Measurements from ENCODE around the gene RIMKLA. TPM values are rescaled to one million over a fixed set of nuclear protein-coding genes. Genes with fewer than 3 reads are reported as not detected.

The RIMKLA gene
- total and polyA plus RNA-seq, 2 of the 13 experiments (the other 11 are each of a cell fraction or from before 2014, with no cell fraction given): 2.5 to 3.8 TPM

DNA sequence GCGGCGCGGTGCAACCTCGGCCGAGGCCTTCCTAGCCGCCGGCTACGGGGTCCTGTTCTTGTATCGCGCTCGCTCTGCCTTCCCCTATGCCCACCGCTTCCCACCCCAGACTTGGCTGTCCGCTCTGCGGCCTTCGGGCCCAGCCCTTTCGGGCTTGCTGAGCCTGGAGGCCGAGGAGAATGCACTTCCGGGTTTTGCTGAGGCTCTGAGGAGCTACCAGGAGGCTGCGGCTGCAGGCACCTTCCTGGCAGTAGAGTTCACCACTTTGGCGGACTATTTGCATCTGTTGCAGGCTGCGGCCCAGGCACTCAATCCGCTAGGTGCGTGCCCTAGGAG is 76.1 kb downstream of the RIMKLA start (continued):
- TF ChIP-seq, protein P1, sequence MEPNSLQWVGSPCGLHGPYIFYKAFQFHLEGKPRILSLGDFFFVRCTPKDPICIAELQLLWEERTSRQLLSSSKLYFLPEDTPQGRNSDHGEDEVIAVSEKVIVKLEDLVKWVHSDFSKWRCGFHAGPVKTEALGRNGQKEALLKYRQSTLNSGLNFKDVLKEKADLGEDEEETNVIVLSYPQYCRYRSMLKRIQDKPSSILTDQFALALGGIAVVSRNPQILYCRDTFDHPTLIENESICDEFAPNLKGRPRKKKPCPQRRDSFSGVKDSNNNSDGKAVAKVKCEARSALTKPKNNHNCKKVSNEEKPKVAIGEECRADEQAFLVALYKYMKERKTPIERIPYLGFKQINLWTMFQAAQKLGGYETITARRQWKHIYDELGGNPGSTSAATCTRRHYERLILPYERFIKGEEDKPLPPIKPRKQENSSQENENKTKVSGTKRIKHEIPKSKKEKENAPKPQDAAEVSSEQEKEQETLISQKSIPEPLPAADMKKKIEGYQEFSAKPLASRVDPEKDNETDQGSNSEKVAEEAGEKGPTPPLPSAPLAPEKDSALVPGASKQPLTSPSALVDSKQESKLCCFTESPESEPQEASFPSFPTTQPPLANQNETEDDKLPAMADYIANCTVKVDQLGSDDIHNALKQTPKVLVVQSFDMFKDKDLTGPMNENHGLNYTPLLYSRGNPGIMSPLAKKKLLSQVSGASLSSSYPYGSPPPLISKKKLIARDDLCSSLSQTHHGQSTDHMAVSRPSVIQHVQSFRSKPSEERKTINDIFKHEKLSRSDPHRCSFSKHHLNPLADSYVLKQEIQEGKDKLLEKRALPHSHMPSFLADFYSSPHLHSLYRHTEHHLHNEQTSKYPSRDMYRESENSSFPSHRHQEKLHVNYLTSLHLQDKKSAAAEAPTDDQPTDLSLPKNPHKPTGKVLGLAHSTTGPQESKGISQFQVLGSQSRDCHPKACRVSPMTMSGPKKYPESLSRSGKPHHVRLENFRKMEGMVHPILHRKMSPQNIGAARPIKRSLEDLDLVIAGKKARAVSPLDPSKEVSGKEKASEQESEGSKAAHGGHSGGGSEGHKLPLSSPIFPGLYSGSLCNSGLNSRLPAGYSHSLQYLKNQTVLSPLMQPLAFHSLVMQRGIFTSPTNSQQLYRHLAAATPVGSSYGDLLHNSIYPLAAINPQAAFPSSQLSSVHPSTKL (CRISPR knock-in tag; IDR thresholded peaks at IDR 0.05): peak; percentile 4; the same call in 1 of the 2 replicates
- TF ChIP-seq GABPA (IDR thresholded peaks at IDR 0.05; ENCODE audit: low read depth, low read length): no peak
- TF ChIP-seq GABPA (CRISPR knock-in tag; IDR thresholded peaks at IDR 0.05; ENCODE audit: low read depth): peak; percentile 64
- no peak for TF ChIP-seq ARNTL (CRISPR knock-in tag; IDR thresholded peaks at IDR 0.05)
- no peak for TF ChIP-seq ZNF850 (CRISPR knock-in tag; conservative IDR thresholded peaks at IDR 0.05)
- TF ChIP-seq, protein P2, sequence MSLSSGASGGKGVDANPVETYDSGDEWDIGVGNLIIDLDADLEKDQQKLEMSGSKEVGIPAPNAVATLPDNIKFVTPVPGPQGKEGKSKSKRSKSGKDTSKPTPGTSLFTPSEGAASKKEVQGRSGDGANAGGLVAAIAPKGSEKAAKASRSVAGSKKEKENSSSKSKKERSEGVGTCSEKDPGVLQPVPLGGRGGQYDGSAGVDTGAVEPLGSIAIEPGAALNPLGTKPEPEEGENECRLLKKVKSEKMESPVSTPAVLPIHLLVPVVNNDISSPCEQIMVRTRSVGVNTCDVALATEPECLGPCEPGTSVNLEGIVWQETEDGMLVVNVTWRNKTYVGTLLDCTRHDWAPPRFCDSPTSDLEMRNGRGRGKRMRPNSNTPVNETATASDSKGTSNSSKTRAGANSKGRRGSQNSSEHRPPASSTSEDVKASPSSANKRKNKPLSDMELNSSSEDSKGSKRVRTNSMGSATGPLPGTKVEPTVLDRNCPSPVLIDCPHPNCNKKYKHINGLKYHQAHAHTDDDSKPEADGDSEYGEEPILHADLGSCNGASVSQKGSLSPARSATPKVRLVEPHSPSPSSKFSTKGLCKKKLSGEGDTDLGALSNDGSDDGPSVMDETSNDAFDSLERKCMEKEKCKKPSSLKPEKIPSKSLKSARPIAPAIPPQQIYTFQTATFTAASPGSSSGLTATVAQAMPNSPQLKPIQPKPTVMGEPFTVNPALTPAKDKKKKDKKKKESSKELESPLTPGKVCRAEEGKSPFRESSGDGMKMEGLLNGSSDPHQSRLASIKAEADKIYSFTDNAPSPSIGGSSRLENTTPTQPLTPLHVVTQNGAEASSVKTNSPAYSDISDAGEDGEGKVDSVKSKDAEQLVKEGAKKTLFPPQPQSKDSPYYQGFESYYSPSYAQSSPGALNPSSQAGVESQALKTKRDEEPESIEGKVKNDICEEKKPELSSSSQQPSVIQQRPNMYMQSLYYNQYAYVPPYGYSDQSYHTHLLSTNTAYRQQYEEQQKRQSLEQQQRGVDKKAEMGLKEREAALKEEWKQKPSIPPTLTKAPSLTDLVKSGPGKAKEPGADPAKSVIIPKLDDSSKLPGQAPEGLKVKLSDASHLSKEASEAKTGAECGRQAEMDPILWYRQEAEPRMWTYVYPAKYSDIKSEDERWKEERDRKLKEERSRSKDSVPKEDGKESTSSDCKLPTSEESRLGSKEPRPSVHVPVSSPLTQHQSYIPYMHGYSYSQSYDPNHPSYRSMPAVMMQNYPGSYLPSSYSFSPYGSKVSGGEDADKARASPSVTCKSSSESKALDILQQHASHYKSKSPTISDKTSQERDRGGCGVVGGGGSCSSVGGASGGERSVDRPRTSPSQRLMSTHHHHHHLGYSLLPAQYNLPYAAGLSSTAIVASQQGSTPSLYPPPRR (CRISPR knock-in tag; IDR thresholded peaks at IDR 0.05; ENCODE audit: borderline replicate concordance): peak; percentile 5; the same call in 1 of the 2 replicates
- TF ChIP-seq THRA (CRISPR knock-in tag; IDR thresholded peaks at IDR 0.05; ENCODE audit: borderline replicate concordance): no peak
- TF ChIP-seq ZNF605 (CRISPR knock-in tag; IDR thresholded peaks at IDR 0.05): no peak
- TF ChIP-seq ZNF160 (CRISPR knock-in tag; IDR thresholded peaks at IDR 0.05): no peak
- no peak for TF ChIP-seq EEA1 (CRISPR knock-in tag; IDR thresholded peaks at IDR 0.05; ENCODE audit: borderline replicate concordance)
- TF ChIP-seq ZNF510 (CRISPR knock-in tag; IDR thresholded peaks at IDR 0.05; ENCODE audit: low read depth): 0 out of 2 replicates have a peak, but pooled peaks have one; percentile 19
- peak; percentile 58 for TF ChIP-seq SAP130 (CRISPR knock-in tag; IDR thresholded peaks at IDR 0.05; ENCODE audit: low read depth)
- no peak for TF ChIP-seq ZNF746 (CRISPR knock-in tag; IDR thresholded peaks at IDR 0.05)
- TF ChIP-seq, protein P3, sequence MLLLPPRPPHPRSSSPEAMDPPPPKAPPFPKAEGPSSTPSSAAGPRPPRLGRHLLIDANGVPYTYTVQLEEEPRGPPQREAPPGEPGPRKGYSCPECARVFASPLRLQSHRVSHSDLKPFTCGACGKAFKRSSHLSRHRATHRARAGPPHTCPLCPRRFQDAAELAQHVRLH (CRISPR knock-in tag; IDR thresholded peaks at IDR 0.05; ENCODE audit: borderline replicate concordance, low read depth): no peak
- TF ChIP-seq CREB1 (IDR thresholded peaks at IDR 0.05): no peak
- no peak for TF ChIP-seq CREB1 (CRISPR knock-in tag; IDR thresholded peaks at IDR 0.05)
- no peak for TF ChIP-seq ZBTB10 (CRISPR knock-in tag; IDR thresholded peaks at IDR 0.05; ENCODE audit: borderline replicate concordance)

Data from HepG2 (cell line).